Measurements from ENCODE around the gene OTULINL.
"Not testable (repeated sequence)": the region's sequence is repeated elsewhere in the genome, so short reads cannot be mapped to it uniquely, and the experiment has no call there.

Gene OTULINL

GRCh38 chr5:14547666-14548065, 33.9 kb upstream of the OTULINL start:
- H3K36me3 ChIP-seq (ENCODE audit: control insufficient read depth in 2 of 2, insufficient read depth in 1 of 2, low read length in 2 of 2), result no peaks in the 10 kb centered on the region
- H3K27ac ChIP-seq (ENCODE audit: extremely low read depth, low read depth, low read length), result no peak overlapping the region
- no peaks in the 10 kb centered on the region for H3K4me1 ChIP-seq (ENCODE audit: control insufficient read depth, insufficient read depth, low read length)
- no peak for TF ChIP-seq ZNF394 (tag by site-specific recombination; IDR thresholded peaks at IDR 0.05; ENCODE audit: borderline replicate concordance)
- no peak for TF ChIP-seq FEZF1 (tag by site-specific recombination; IDR thresholded peaks at IDR 0.05)
- TF ChIP-seq ZNF311 (tag by site-specific recombination; IDR thresholded peaks at IDR 0.05; ENCODE audit: borderline replicate concordance), result no peak
- H3K9me3 ChIP-seq (ENCODE audit: control insufficient read depth, insufficient read depth, low read depth, low read length), result no peaks in the 10 kb centered on the region; the same call in 1 of the 2 replicates
- no peak overlapping the region for H3K4me3 ChIP-seq (ENCODE audit: low read depth, low read length)
- CTCF ChIA-PET, result interaction anchor here (0.6 kb wide), 1 partner anchor 672 kb away, joined by 3 read pairs; no protein-coding TSS in a partner anchor
- POLR2A ChIA-PET, result no interaction called here

GRCh38 chr5:14551211-14551610, 30.4 kb upstream of the OTULINL start:
- Histone ChIP-seq H3K27ac (ENCODE audit: extremely low read depth, low read depth, low read length) (no peak overlapping the region), H3K36me3 (ENCODE audit: control insufficient read depth in 2 of 2, insufficient read depth in 1 of 2, low read length in 2 of 2) (no peaks in the 10 kb centered on the region), H3K4me3 (ENCODE audit: low read depth, low read length) (no peak overlapping the region), H3K4me1 (ENCODE audit: control insufficient read depth, insufficient read depth, low read length) (no peaks in the 10 kb centered on the region), H3K9me3 (ENCODE audit: control insufficient read depth, insufficient read depth, low read depth, low read length) (no peaks in the 10 kb centered on the region; the same call in 1 of the 2 replicates)
- POLR2A ChIA-PET, result no interaction called here
- TF ChIP-seq TRIM28 (IDR thresholded peaks at IDR 0.05; ENCODE audit: borderline replicate concordance, low read length) (no peak), MEIS1 (CRISPR knock-in tag; IDR thresholded peaks at IDR 0.05; ENCODE audit: borderline replicate concordance) (no peak)
- CTCF ChIA-PET, result no interaction called here

- Histone ChIP-seq H3K4me3 (ENCODE audit: low read depth, low read length) (no peak overlapping the region), H3K36me3 (ENCODE audit: control insufficient read depth in 2 of 2, insufficient read depth in 1 of 2, low read length in 2 of 2) (no peaks in the 10 kb centered on the region), H3K4me1 (ENCODE audit: control insufficient read depth, insufficient read depth, low read length) (no peaks in the 10 kb centered on the region), H3K9me3 (ENCODE audit: control insufficient read depth, insufficient read depth, low read depth, low read length) (no peaks in the 10 kb centered on the region), H3K27ac (ENCODE audit: extremely low read depth, low read depth, low read length) (no peak overlapping the region)
- POLR2A ChIA-PET, result no interaction called here
- CTCF ChIA-PET, result no interaction called here
- TF ChIP-seq ZNF19 (tag by site-specific recombination; IDR thresholded peaks at IDR 0.05; ENCODE audit: low read depth), result no peak
- no peak for TF ChIP-seq ZNF654 (tag by site-specific recombination; IDR thresholded peaks at IDR 0.05; ENCODE audit: low read depth)
- TF ChIP-seq RBAK (tag by site-specific recombination; IDR thresholded peaks at IDR 0.05), result no peak
- no peak for TF ChIP-seq HOXA7 (CRISPR knock-in tag; IDR thresholded peaks at IDR 0.05; ENCODE audit: borderline replicate concordance)
These were observed 29.6 kb upstream of the OTULINL start for GRCh38 chr5:14552017-14552416.

GRCh38 chr5:14554288-14554687, 27.3 kb upstream of the OTULINL start:
- H3K9me3 ChIP-seq (ENCODE audit: control insufficient read depth, insufficient read depth, low read depth, low read length); H3K4me1 ChIP-seq (ENCODE audit: control insufficient read depth, insufficient read depth, low read length); H3K4me3 ChIP-seq (ENCODE audit: low read depth, low read length); POLR2A ChIA-PET; CTCF ChIA-PET; H3K36me3 ChIP-seq (ENCODE audit: control insufficient read depth in 2 of 2, insufficient read depth in 1 of 2, low read length in 2 of 2); H3K27ac ChIP-seq (ENCODE audit: extremely low read depth, low read depth, low read length): not testable (repeated sequence)

GRCh38 chr5:14556015-14556414, 25.6 kb upstream of the OTULINL start:
- no peaks in the 10 kb centered on the region for H3K4me1 ChIP-seq (ENCODE audit: control insufficient read depth, insufficient read depth, low read length)
- ChIA-PET CTCF (no interaction called here), POLR2A (no interaction called here)
- H3K27ac ChIP-seq (ENCODE audit: extremely low read depth, low read depth, low read length), result no peak overlapping the region
- H3K36me3 ChIP-seq (ENCODE audit: control insufficient read depth in 2 of 2, insufficient read depth in 1 of 2, low read length in 2 of 2), result no peaks in the 10 kb centered on the region
- no peaks in the 10 kb centered on the region for H3K9me3 ChIP-seq (ENCODE audit: control insufficient read depth, insufficient read depth, low read depth, low read length)
- no peak overlapping the region for H3K4me3 ChIP-seq (ENCODE audit: low read depth, low read length)
- TF ChIP-seq HOXC10 (CRISPR knock-in tag; IDR thresholded peaks at IDR 0.05), result no peak
- TF ChIP-seq PRDM10 (tag by site-specific recombination; IDR thresholded peaks at IDR 0.05), result no peak
- TF ChIP-seq HOXD13 (CRISPR knock-in tag; IDR thresholded peaks at IDR 0.05; ENCODE audit: borderline replicate concordance), result no peak
- TF ChIP-seq ZNF24 (tag by site-specific recombination; IDR thresholded peaks at IDR 0.05), result no peak
- TF ChIP-seq CTCF (tag by site-specific recombination; IDR thresholded peaks at IDR 0.05), result no peak
- no peak for TF ChIP-seq ZNF792 (tag by site-specific recombination; IDR thresholded peaks at IDR 0.05)
- TF ChIP-seq ZNF366 (tag by site-specific recombination; conservative IDR thresholded peaks at IDR 0.05), result no peak
- no peak for TF ChIP-seq TCF7L2 (IDR thresholded peaks at IDR 0.05; ENCODE audit: borderline replicate concordance, low read depth, low read length)
- TF ChIP-seq ZNF639 (tag by site-specific recombination; IDR thresholded peaks at IDR 0.05), result no peak
- TF ChIP-seq ZNF654 (tag by site-specific recombination; IDR thresholded peaks at IDR 0.05; ENCODE audit: low read depth), result no peak
